TTC549 (cell line): ENCODE results near the gene HNRNPUL1.
"Not testable (repeated sequence)": the region's sequence is repeated elsewhere in the genome, so short reads cannot be mapped to it uniquely, and the experiment has no call there.

Experiments
- FAIRE-seq: peaks from 2 replicates; lab custom pipeline; 2012; peaks lifted over from hg19 to GRCh38; lab: Jason Lieb, UNC

The HNRNPUL1 gene

DNA sequence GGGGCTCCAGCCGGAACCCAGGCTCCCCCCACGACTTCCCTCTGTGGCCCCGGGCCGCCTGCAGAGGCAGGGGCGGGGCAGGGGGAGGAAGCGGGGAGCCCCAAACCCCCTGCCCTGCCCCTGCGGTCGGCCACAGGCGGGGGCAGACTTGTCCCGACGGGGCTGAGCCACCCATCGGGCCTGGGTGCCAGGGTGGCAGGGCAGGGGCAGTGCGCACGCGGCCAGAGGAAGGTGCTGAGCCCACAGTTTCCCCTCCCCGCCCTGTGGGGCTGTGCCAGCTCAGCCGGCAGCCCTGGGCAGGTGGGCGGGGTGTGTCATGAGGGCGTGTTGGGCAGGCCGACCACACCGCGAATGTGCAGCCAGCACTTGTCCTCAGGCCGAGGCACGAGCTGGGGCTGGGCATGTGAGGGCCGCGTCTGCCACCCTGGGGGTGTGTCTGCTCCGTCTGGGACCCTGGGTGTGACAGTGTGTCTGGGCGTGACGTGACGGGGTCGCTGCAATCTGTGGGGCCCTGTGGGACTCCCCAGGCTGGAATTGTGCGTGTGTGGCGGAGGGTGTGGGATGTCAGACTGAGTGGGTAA, 63.5 kb downstream of the HNRNPUL1 start:
- no peak for FAIRE-seq

- FAIRE-seq: no peak
Observed at GRCh38 chr19:41328157-41328841, 64.1 kb downstream of the HNRNPUL1 start.

DNA sequence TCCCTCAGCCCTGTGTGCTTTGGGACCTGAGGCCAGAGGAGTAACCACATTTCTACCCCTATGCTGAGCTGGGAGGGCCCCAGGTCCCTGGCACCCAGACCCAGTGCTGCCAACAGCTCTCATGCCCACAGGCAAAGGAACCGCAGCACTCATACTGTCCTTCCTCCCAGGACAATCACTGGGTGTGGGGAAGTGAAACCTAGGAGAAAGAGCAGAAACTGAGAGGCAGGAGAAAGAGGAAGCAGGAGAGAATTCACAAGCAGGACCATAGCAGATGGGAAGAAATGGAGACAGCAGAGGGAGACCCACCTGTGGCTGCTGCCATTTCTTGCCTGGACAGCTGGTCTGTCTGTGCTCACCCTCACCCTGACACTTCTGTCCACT, 64.7 kb downstream of the HNRNPUL1 start:
- no peak for FAIRE-seq

- FAIRE-seq: no peak
Observed at GRCh38 chr19:41330481-41330880, 66.3 kb downstream of the HNRNPUL1 start.

GRCh38 chr19:41330946-41331678, 66.9 kb downstream of the HNRNPUL1 start:
- no peak for FAIRE-seq

- no peak for FAIRE-seq
Observed at GRCh38 chr19:41332000-41332399, 67.8 kb downstream of the HNRNPUL1 start.

GRCh38 chr19:41332468-41332867, 68.3 kb downstream of the HNRNPUL1 start:
- FAIRE-seq: no peak

DNA sequence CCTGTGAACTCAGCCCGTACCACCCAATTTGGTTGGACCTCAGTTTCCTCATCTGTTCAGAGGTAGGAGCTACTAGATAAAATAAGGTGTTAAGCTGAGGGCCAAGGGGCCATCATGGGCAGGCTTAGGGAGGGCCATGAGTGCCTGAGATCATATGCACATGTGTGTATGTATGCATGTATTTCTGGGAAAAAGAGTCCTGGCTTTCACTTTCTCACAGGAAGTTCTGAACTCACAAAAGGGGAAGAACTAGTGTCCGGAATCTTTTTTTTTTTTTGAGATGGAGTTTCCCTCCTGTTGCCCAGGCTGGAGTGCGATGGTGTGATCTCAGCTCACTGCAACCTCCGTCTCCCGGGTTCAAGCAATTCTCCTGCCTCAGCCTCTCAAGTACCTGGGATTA, 70.6 kb downstream of the HNRNPUL1 start:
- FAIRE-seq: no peak

DNA sequence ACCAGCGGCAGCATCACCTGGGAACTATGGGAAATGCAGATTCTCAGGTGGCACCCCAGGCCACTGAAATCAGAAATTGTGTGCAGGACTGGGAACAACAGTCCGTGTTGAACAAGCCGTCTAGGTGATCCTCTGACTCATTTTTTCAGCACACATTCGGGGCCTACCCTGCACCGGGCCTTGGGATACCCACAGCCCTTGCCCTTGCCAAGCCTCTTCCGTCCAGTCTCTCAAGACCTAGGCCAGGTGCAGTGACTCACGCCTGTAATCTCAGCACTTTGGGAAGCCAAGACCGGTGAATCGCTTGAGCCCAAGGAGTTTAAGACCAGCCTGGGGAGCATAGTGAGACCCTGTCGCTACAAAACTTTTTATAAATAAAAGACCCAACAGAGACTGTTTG, 71.3 kb downstream of the HNRNPUL1 start:
- FAIRE-seq: no peak

DNA sequence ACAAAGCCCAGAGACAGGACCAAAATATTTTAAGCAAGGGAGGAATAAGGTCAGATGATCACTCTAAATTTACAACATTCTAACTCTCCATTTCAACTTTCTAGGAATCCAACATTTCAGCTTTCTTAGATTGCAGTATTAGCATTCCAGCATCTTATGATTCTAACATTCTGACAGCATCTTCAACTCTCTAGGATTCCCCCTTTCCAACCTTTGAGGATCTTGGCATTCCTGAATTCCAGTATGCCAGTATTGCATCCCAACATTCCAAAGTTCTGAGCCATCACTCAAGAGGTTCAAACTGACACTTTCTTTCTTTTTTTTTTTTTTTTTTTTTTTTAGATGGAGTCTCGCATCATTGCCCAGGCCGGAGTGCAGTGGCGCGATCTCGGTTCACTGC, 75.8 kb downstream of the HNRNPUL1 start:
- no peak for FAIRE-seq

DNA sequence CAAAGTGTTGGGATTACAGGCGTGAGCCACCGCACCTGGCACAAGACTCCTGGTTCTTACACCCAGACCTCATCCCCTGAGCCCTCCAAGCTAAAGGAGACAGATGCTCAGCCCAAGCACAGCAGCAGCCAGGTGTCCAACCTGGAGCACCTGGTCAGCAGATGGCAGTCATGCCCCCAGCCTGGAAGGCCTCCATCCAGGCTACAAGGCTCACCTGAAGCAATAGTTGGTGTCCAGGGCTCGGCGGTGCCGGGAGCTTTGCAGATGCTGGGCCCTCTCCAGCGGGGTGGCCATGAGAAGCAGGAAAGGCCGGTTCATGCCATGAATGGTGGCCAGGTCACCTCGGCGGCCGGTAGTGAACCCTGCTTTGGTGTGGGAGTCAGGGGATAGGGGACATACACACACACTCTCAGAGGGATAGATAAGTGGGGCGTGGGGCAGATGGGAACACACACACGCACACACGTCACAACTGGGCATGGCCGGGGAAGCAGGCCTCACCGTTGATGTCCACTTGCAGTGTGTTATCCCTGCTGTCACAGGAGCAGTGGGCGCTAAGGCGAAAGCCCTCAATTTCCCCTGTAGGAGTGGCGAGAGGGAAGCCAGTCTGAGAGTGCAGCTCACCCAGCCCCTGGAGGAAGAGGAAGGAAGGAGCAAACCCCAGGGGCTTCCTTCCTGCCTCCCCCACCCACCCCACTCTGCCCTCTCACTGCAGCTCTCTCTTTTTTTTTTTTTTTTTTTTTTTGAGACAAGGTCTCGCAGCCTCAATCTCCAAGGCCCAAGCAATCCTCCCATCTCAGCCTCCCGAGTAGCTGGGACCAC, 77.7 kb downstream of the HNRNPUL1 start:
- no peak for FAIRE-seq

DNA sequence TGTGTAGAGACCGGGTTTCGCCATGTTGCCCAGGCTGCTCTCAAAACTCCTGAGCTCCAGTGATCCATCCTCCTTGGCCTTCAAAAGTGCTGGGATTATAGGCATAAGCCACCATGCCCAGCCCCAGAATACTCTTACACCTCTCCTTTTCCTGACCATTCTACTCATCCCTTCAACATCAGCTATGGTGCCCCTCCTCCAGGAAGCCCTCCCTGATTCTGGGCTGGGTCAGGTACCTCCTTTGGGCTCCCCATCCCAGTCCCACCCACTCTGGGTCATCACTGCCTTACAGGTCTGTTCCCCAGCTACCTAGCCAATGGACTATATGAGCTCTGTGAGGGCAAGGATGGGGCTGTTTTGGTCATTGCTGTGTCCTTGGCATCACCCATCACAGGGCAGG, 80.0 kb downstream of the HNRNPUL1 start:
- FAIRE-seq: no peak

GRCh38 chr19:41346916-41347315, 82.7 kb downstream of the HNRNPUL1 start:
- not testable (repeated sequence) for FAIRE-seq

GRCh38 chr19:41350735-41351338, 86.7 kb downstream of the HNRNPUL1 start:
- FAIRE-seq: no peak

GRCh38 chr19:41351339-41352245, 87.4 kb downstream of the HNRNPUL1 start:
- FAIRE-seq: no peak

GRCh38 chr19:41352279-41352608, 88.1 kb downstream of the HNRNPUL1 start:
- no peak for FAIRE-seq

DNA sequence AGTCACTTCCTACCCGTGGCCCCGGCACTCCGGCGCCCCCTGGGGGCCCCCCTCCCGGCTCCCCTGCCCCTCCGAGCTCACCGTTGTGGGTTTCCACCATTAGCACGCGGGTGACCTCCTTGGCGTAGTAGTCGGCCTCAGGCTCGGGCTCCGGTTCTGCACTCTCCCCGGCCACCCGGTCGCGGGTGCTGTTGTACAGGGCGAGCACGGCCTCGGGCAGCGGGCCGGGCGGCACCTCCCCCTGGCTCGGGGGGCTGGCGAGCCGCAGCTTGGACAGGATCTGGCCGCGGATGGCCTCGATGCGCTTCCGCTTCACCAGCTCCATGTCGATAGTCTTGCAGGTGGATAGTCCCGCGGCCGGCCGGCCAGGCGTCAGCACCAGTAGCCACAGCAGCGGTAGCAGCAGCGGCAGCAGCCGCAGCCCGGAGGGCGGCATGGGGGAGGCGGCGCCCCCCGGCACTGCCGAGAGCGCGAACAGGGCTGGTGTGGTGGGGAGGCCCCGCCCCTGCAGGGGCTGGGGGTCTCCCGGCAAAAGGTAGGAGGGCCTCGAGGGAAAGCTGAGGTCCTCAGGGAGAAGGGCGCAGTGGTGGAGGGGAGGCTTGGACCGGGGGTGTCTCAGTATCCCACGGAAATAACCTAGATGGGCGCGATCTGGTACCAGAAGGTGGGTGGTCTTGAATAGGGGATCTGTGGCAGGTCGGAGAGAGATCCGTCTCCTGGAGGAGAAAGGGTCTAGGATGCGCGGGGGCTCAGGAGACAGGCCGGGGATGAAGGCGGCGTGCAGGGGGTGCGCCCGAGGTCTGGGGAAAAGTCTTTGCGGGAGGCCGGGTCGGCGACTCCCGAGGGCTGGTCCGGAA, 88.7 kb downstream of the HNRNPUL1 start:
- no peak for FAIRE-seq

DNA sequence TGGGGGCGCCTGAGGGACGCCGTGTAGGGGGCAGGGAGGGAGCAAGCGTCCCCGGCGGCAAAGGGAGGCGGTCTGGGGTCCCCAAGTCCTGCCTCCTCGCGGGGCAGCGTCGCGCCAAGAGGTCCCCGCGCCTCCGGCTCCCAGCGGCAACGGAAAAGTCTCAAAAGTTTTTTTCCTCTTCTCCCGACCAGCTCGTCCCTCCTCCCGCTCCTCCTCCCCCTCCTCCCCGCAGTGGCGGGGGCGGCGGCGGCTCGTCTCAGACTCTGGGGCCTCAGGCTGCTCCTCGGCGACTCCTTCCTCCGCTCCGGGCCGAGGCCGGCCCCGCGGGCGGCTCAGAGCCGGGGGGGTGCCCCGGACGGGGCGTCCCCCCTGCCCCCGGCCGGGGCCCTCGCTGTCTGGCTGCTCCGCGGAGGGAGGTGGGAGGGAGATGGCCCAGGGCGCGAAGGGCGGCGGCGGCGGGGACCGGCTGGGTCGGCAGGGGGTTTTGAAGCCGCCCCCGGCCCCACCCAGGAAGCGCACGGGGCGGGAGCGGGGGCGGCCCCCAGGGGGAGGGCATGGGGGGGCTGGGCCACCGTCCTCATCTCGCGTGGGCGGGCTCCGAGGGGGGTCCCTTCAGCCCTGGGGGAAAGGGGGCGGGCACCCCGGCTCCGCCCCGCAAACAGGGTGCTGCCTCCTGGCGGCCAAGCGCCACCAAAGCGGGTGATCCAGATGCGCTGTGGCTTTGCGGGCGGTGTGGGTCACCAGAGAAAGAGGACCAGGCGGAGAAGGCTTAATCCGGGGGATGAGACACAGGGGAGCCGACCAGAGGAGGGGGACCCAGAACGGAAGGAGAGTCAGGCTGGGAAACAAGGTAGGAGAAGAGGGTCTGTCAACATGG, 89.5 kb downstream of the HNRNPUL1 start, which contains the start of gene TGFB1:
TSS of gene TGFB1 (minus strand) at position 457 of the 877 bp plus-strand sequence. CDS start 878 bp downstream, outside the sequence.
- FAIRE-seq: no peak

- no peak for FAIRE-seq
Observed at GRCh38 chr19:41354343-41354953, 90.3 kb downstream of the HNRNPUL1 start.
